HCT116 (cell line): ENCODE results near the gene LPA. TPM values are rescaled to one million over a fixed set of nuclear protein-coding genes. Genes with fewer than 3 reads are reported as not detected.

Source experiments
- ATAC-seq: fragments of 200-7000 bp; cut with Tn5 transposase; 2 replicates; pipeline ENCODE4 v1.9.1; 2020; ENCODE audit warnings: mild to moderate bottlenecking, moderate library complexity
- BruUV-seq: library from RNA; stranded (reverse); fragments of 400-500 nt; replicated peaks from 2 replicates; lab custom pipeline; 2021; lab: Mats Ljungman, UMichigan
- CTCF ChIA-PET: fragments of 300-600 bp; sonication (Branson Sonifier 250); formaldehyde crosslinking; loops from one replicate; lab custom pipeline; 2021; ENCODE audit warnings: antibody characterized with exemption; lab: Charles Lee
- POLR2A ChIA-PET: fragments of 300-600, 350-600 bp; sonication (Branson Sonifier 250); formaldehyde crosslinking; loops from one replicate; lab custom pipeline; 2021; ENCODE audit warnings: antibody characterized with exemption; lab: Charles Lee
- RAD21 ChIA-PET, 2 experiments: fragments of 300-600 bp; sonication (Branson Sonifier 250); formaldehyde crosslinking; loops; one replicate each; lab custom pipeline; 2023; ENCODE audit warnings: low total read pairs in 2 of 2; ENCODE audit not compliant: uncharacterized antibody in 2 of 2, unreplicated experiment in 2 of 2, low non-redundant PET in 1 of 2; lab: Charles Lee
- DNase-seq: peaks from one replicate; pipeline ENCODE4 v3.0.0-alpha.2; 2010; ENCODE audit warnings: low read depth, low spot score
- H2AFZ ChIP-seq: fragments of 200-600 bp; shearing (Covaris generic), sonication (generic); 2 replicates; pipeline ENCODE4 v1.6.1; 2017; ENCODE audit warnings: low read depth, mixed run types, mixed read lengths, antibody characterized with exemption, low read length; ENCODE audit not compliant: poor library complexity, severe bottlenecking
- H3K27ac ChIP-seq: 2 replicates; pipeline ENCODE4 v1.5.1; 2012; ENCODE audit warnings: low read depth, low read length
- H3K27me3 ChIP-seq: fragments of 200-600 bp; sonication (generic); 2 replicates; pipeline ENCODE4 v1.6.1; 2016; ENCODE audit warnings: mixed run types, low read length, mixed read lengths; ENCODE audit not compliant: insufficient read depth
- H3K36me3 ChIP-seq, 2 experiments: fragments of 200-500 bp in 1 of 2; fragments of 200-600 bp in 1 of 2; sonication (Bioruptor generic) in 1 of 2; sonication (generic) in 1 of 2; 2 replicates each; pipeline versions ENCODE4 v1.5.1 to v1.6.1; 2014 to 2016; ENCODE audit warnings: low read length in 2 of 2, inconsistent platforms in 1 of 2, mixed read lengths in 1 of 2, mixed run types in 1 of 2; ENCODE audit not compliant: insufficient read depth in 2 of 2, control insufficient read depth in 1 of 2
- H3K4me1 ChIP-seq, 2 experiments: fragments of 200-600 bp in 1 of 2; sonication (generic) in 1 of 2; 2 replicates each; pipeline versions ENCODE4 v1.5.1 to v1.6.1; 2012 to 2017; ENCODE audit warnings: low read length in 2 of 2, inconsistent platforms in 1 of 2, mild to moderate bottlenecking in 1 of 2, mixed read lengths in 1 of 2, mixed run types in 1 of 2, moderate library complexity in 1 of 2; ENCODE audit not compliant: insufficient read depth in 2 of 2, control insufficient read depth in 1 of 2
- H3K4me2 ChIP-seq: fragments of 200-600 bp; sonication (generic); 2 replicates; pipeline ENCODE4 v1.6.1; 2017; ENCODE audit warnings: mixed run types, low read length, mixed read lengths
- H3K4me3 ChIP-seq, 2 experiments: fragments of 200-600 bp in 1 of 2; sonication (generic) in 1 of 2; replicated peaks in 1 of 2; 2 replicates each; pipeline ENCODE4 v1.5.1; 2011 to 2016; ENCODE audit warnings: low read length in 2 of 2, control low read depth in 1 of 2, low read depth in 1 of 2, mild to moderate bottlenecking in 1 of 2, mixed read lengths in 1 of 2, mixed run types in 1 of 2
- H3K79me2 ChIP-seq: fragments of 200-600 bp; sonication (generic); 2 replicates; pipeline ENCODE4 v1.6.1; 2017; ENCODE audit warnings: mild to moderate bottlenecking, mixed run types, low read length, moderate library complexity, mixed read lengths; ENCODE audit not compliant: insufficient read depth
- H3K9ac ChIP-seq: fragments of 200-600 bp; sonication (generic); 2 replicates; pipeline ENCODE4 v1.6.1; 2016; ENCODE audit warnings: low read length, mixed read lengths
- H3K9me2 ChIP-seq: fragments of 200-600 bp; sonication (generic), shearing (Covaris generic); 2 replicates; pipeline ENCODE4 v1.6.1; 2017; ENCODE audit warnings: mixed run types, mild to moderate bottlenecking, moderate library complexity; ENCODE audit not compliant: insufficient read depth
- H3K9me3 ChIP-seq, 2 experiments: fragments of 200-500 bp in 1 of 2; fragments of 200-600 bp in 1 of 2; sonication (Bioruptor generic) in 1 of 2; sonication (generic) in 1 of 2; 2 replicates each; pipeline ENCODE4 v1.6.1; 2014 to 2017; ENCODE audit warnings: low read length in 2 of 2, mixed read lengths in 2 of 2, inconsistent platforms in 1 of 2, low read depth in 1 of 2, mild to moderate bottlenecking in 1 of 2, mixed run types in 1 of 2, moderate library complexity in 1 of 2; ENCODE audit not compliant: control insufficient read depth in 1 of 2, insufficient read depth in 1 of 2
- H4K20me1 ChIP-seq: fragments of 200-600 bp; sonication (generic), shearing (Covaris generic); 2 replicates; pipeline ENCODE4 v1.6.1; 2017; ENCODE audit warnings: mixed run types, mild to moderate bottlenecking, moderate library complexity; ENCODE audit not compliant: insufficient read depth
- EZH2phosphoT487 ChIP-seq: fragments of 200-600 bp; IDR thresholded peaks from 2 replicates; pipeline ENCODE4 v1.6.1; 2018; ENCODE audit warnings: antibody characterized with exemption, borderline replicate concordance
- REST ChIP-seq: IDR thresholded peaks from 2 replicates; pipeline ENCODE4 v1.6.1; 2012; ENCODE audit warnings: low read depth
- SIN3A ChIP-seq: IDR thresholded peaks from 2 replicates; pipeline ENCODE4 v1.6.1; 2012; ENCODE audit warnings: low read depth
- YY1 ChIP-seq: IDR thresholded peaks from 2 replicates; pipeline ENCODE4 v1.6.1; 2011; ENCODE audit warnings: low read length, low read depth, moderate library complexity, mild to moderate bottlenecking; ENCODE audit not compliant: insufficient replicate concordance; ENCODE audit errors: extremely low read depth
- ZBTB33 ChIP-seq: IDR thresholded peaks from 2 replicates; pipeline ENCODE4 v1.6.1; 2011; ENCODE audit warnings: mild to moderate bottlenecking, low read length, moderate library complexity; ENCODE audit not compliant: insufficient replicate concordance; ENCODE audit errors: extremely low read depth
- ZNF274 ChIP-seq: fragments of 200-500 bp; sonication (Bioruptor generic); IDR thresholded peaks from 2 replicates; pipeline ENCODE4 v1.6.1; 2014; ENCODE audit warnings: mild to moderate bottlenecking, low read depth, low read length, inconsistent platforms
- intact Hi-C: fragments of 100-400 bp; cut with micrococcal nuclease; formaldehyde crosslinking; loops from 2 replicates; pipeline ENCODE4 v1.10.0; 2022
- total RNA-seq: library from RNA; stranded (reverse); gene quantifications from one replicate; pipeline ENCODE4 v1.2.1, GENCODE V29; 2021; ENCODE audit not compliant: unreplicated experiment

The LPA gene
- total RNA-seq, 1 experiment from 2014 or later = not detected

GRCh38 chr6:160508599-160508998, 155.5 kb downstream of the LPA start:
- no peak overlapping the region for H3K4me2 ChIP-seq
- DNase-seq (no peak), ATAC-seq (no peak)
- H3K4me3 ChIP-seq = no peak overlapping the region
- TF ChIP-seq ZBTB33 = no peak
- TF ChIP-seq SIN3A = no peak
- TF ChIP-seq EZH2phosphoT487 = no peak
- no peak for TF ChIP-seq YY1
- no peak for TF ChIP-seq REST
- TF ChIP-seq ZNF274 = no peak
- H3K79me2 ChIP-seq = no peaks in the 10 kb centered on the region
- no peaks in the 10 kb centered on the region for H3K9me3 ChIP-seq
- ChIA-PET POLR2A (no interaction called here), CTCF (no interaction called here), RAD21 (no interaction called here)
- H3K27ac ChIP-seq = no peak overlapping the region
- no peaks in the 10 kb centered on the region for H3K27me3 ChIP-seq
- H3K4me1 ChIP-seq = no peaks in the 10 kb centered on the region
- H2AFZ ChIP-seq = no peak overlapping the region
- H3K9ac ChIP-seq = no peak overlapping the region
- intact Hi-C loops = no loop called here
- BruUV-seq = no TSS peak
- H3K9me2 ChIP-seq = no peaks in the 10 kb centered on the region
- no peaks in the 10 kb centered on the region for H4K20me1 ChIP-seq
- no peaks in the 10 kb centered on the region for H3K36me3 ChIP-seq
